HG03135 (cell line): ENCODE results near the gene ZBTB8OS.

ENCODE experiments used
- ATAC-seq: cut with Tn5 transposase; IDR thresholded peaks from one replicate; pipeline ENCODE4 v1.9.1; 2021; ENCODE audit warnings: mild to moderate bottlenecking, moderate library complexity; ENCODE audit not compliant: unreplicated experiment

The ZBTB8OS gene

GRCh38 chr1:32612189-32612881 is 38.0 kb downstream of the ZBTB8OS start:
- no peak for ATAC-seq

- no peak for ATAC-seq
Measured at GRCh38 chr1:32611859-32612188, 38.5 kb downstream of the ZBTB8OS start.

GRCh38 chr1:32609180-32609579 is 41.2 kb downstream of the ZBTB8OS start:
- no peak for ATAC-seq

- no peak for ATAC-seq
Measured at GRCh38 chr1:32606565-32607371, 43.6 kb downstream of the ZBTB8OS start.

- ATAC-seq, result no peak
Measured at GRCh38 chr1:32605711-32606424, 44.5 kb downstream of the ZBTB8OS start.

DNA sequence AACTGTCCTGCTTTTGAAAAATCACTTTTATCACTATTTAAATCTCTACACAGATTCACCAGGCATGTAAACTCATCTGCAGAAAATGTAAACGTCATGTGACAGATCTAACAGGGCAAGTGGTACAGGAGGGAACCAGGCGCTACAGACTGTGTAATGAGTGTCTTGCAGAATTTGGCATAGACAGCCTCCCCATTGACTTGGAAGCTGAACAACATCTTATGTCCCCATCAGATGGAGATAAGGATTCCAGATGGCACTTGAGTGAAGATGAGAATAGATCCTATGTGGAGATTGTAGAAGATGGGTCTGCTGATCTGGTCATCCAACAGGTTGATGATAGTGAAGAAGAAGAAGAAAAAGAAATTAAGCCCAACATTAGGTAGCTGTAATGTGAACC is 50.3 kb downstream of the ZBTB8OS start:
- no peak for ATAC-seq

GRCh38 chr1:32592943-32593342 is 57.4 kb downstream of the ZBTB8OS start:
- ATAC-seq, result no peak

DNA sequence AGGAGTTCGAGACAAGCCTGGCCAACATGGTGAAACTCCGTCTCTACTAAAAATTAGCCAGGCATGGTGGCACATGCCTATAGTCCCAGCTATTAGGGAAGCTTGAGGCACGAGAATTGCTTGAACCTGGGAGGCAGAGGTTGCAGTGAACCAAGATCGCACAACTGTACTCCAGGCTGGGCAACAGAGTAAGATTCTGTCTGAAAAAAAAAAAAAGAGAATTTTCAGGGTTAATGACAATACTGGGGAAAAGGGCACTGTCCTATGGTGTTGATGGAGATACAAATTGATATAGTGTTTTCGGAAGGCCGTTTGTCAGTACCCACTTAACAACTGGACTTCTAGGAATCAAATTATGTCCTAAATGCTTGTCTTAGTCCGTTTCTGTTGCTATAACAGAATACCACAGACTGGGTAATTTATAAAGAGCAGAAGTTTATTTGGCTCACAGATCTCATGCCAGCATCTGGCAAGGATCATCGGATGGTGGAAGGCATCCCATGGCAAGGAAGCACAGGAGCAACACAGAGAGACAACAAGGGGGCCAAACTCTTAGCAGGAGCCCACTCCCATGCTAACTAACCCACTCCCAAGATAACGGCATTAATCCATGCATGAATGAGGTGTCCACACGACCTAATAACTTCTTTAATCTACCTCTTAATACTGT is 69.9 kb downstream of the ZBTB8OS start:
- no peak for ATAC-seq
